Peyer's patch (tissue), 4 donors: ENCODE results near the gene BCL7C. TPM values are rescaled to one million over a fixed set of nuclear protein-coding genes. Genes with fewer than 3 reads are reported as not detected.
"Not testable (repeated sequence)": the region's sequence is repeated elsewhere in the genome, so short reads cannot be mapped to it uniquely, and the experiment has no call there.

ENCODE experiments used
- DNase-seq, 3 donors: peaks; one replicate each; pipeline ENCODE4 v3.0.0-alpha.2; 2017 to 2019
- H3K27ac ChIP-seq, 4 donors: fragments of 200-600 bp; sonication (generic); one replicate each; pipeline ENCODE4 v1.5.1; 2016 to 2019
- H3K27me3 ChIP-seq, 2 donors: fragments of 200-600 bp; sonication (generic); one replicate each; pipeline ENCODE4 v1.5.1; 2019
- H3K36me3 ChIP-seq, 3 donors: fragments of 200-600 bp; sonication (generic); one replicate each; pipeline ENCODE4 v1.5.1; 2016 to 2019
- H3K4me1 ChIP-seq, 4 donors: fragments of 200-600 bp; sonication (generic); one replicate each; pipeline ENCODE4 v1.5.1; 2016 to 2019
- H3K4me3 ChIP-seq, 4 donors: fragments of 200-600 bp; sonication (generic); 1 replicate in 3 of 4; 2 replicates in 1 of 4; pipeline ENCODE4 v1.5.1; 2016 to 2019; ENCODE audit warnings: mild to moderate bottlenecking in 1 of 4
- H3K9me3 ChIP-seq, 4 donors: fragments of 200-600 bp; sonication (generic); one replicate each; pipeline ENCODE4 v1.5.1; 2016 to 2019; ENCODE audit warnings: mild to moderate bottlenecking in 1 of 4
- CTCF ChIP-seq, 6 experiments: fragments of 450-650 bp in 4 of 6; fragments of 200-600 bp in 2 of 6; sonication (generic) in 1 of 6; IDR thresholded peaks; one replicate each; pipeline ENCODE4 v1.5.1; 2017 to 2019; ENCODE audit warnings: antibody characterized with exemption in 6 of 6, mild to moderate bottlenecking in 3 of 6, moderate library complexity in 1 of 6
- POLR2A ChIP-seq, 2 donors: fragments of 450-650 bp; IDR thresholded peaks; one replicate each; pipeline ENCODE4 v1.5.1; 2017; ENCODE audit warnings: antibody characterized with exemption in 2 of 2, mild to moderate bottlenecking in 2 of 2, moderate library complexity in 2 of 2
- total RNA-seq, 4 donors: library from RNA; depleted of rRNA; stranded (reverse); fragments of >200 nt; gene quantifications; one replicate each; pipeline ENCODE4 v1.1.0, GENCODE V29; 2016

BCL7C gene
- 10 to 100 TPM; 12.1 to 23.9 (median 17.8) TPM for total RNA-seq

GRCh38 chr16:30893744-30894539 lies at the start of gene BCL7C:
Gene BCL7C (minus strand): TSS chr16:30894077. CDS start chr16:30893944, 133 bp downstream.
- H3K4me1 ChIP-seq = peaks cover 5 to 29% (median 13%) of the 10 kb centered on the region in 4 donors
- peak; percentile 89 to 97 (median 96) for DNase-seq
- H3K27me3 ChIP-seq = no peaks in the 10 kb centered on the region
- peaks cover 0 to 29% (median 0%) of the 10 kb centered on the region in 3 donors for H3K36me3 ChIP-seq
- H3K27ac ChIP-seq = peak within 1 kb of the TSS; percentile 81 to 96 (median 86)
- TF ChIP-seq CTCF (IDR thresholded peaks at IDR 0.05) = peak in 5 of 6 experiments; percentile 38 to 72 (median 58)
- TF ChIP-seq POLR2A (IDR thresholded peaks at IDR 0.05) = peak in 1 of 2 donors; percentile 71
- H3K9me3 ChIP-seq = no peaks in the 10 kb centered on the region
- H3K4me3 ChIP-seq = peak within 1 kb of the TSS; percentile 66 to 93 (median 79)

GRCh38 chr16:30942426-30942806 lies 48.5 kb upstream of the BCL7C start:
- no peak for DNase-seq
- Histone ChIP-seq H3K9me3 (no peaks in the 10 kb centered on the region), H3K36me3 (peaks cover 0 to 22% (median 0%) of the 10 kb centered on the region in 3 donors), H3K4me1 (peaks cover 0 to 18% (median 6%) of the 10 kb centered on the region in 4 donors), H3K4me3 (peak overlapping the region in 1 of 4 donors; percentile 23), H3K27ac (peak overlapping the region; percentile 20 to 81 (median 52)), H3K27me3 (no peaks in the 10 kb centered on the region)
- TF ChIP-seq CTCF (IDR thresholded peaks at IDR 0.05) (no peak), POLR2A (IDR thresholded peaks at IDR 0.05) (no peak)

GRCh38 chr16:30941600-30942425 lies 47.9 kb upstream of the BCL7C start:
- H3K4me3 ChIP-seq = peak overlapping the region in 1 of 4 donors; percentile 23
- H3K4me1 ChIP-seq = peaks cover 0 to 18% (median 6%) of the 10 kb centered on the region in 4 donors
- no peaks in the 10 kb centered on the region for H3K27me3 ChIP-seq
- H3K36me3 ChIP-seq = peaks cover 0 to 22% (median 0%) of the 10 kb centered on the region in 3 donors
- TF ChIP-seq POLR2A (IDR thresholded peaks at IDR 0.05) = no peak
- peak; percentile 75 to 94 (median 89) for TF ChIP-seq CTCF (IDR thresholded peaks at IDR 0.05)
- peak overlapping the region; percentile 20 to 81 (median 52) for H3K27ac ChIP-seq
- DNase-seq = peak; percentile 73 to 92 (median 87)
- H3K9me3 ChIP-seq = no peaks in the 10 kb centered on the region

- not testable (repeated sequence) for DNase-seq, H3K27ac ChIP-seq, H3K4me3 ChIP-seq, H3K9me3 ChIP-seq, H3K27me3 ChIP-seq
- Histone ChIP-seq H3K36me3 (peaks cover 0 to 28% (median 0%) of the 10 kb centered on the region in 3 donors), H3K4me1 (peaks cover 0 to 18% (median 6%) of the 10 kb centered on the region in 4 donors)
Observed at GRCh38 chr16:30939571-30939970, 45.7 kb upstream of the BCL7C start.

GRCh38 chr16:30937692-30938091 lies 43.8 kb upstream of the BCL7C start:
- Histone ChIP-seq H3K27me3 (no peaks in the 10 kb centered on the region), H3K4me3 (no peak overlapping the region), H3K9me3 (no peaks in the 10 kb centered on the region), H3K27ac (no peak overlapping the region), H3K4me1 (peaks cover 0 to 13% (median 6%) of the 10 kb centered on the region in 4 donors), H3K36me3 (peaks cover 0 to 23% (median 0%) of the 10 kb centered on the region in 3 donors)
- TF ChIP-seq CTCF (IDR thresholded peaks at IDR 0.05) (no peak), POLR2A (IDR thresholded peaks at IDR 0.05) (no peak)
- DNase-seq = no peak
